HepG2 (cell line): ENCODE data around the gene TBX6. TPM values are rescaled to one million over a fixed set of nuclear protein-coding genes. Genes with fewer than 3 reads are reported as not detected.

ENCODE experiments used
- ELF3 ChIP-seq: IDR thresholded peaks from 2 replicates; pipeline ENCODE4 v1.6.1; 2016; ENCODE audit warnings: missing genetic modification reagents, missing compliant biosample characterization
- FOXM1 ChIP-seq: sonication (generic); formaldehyde crosslinking; IDR thresholded peaks from 2 replicates; pipeline ENCODE4 v1.5.0; 2020; ENCODE audit warnings: missing genetic modification reagents
- FOXO1 ChIP-seq: sonication (generic); formaldehyde crosslinking; IDR thresholded peaks from 2 replicates; pipeline ENCODE4 v1.4.0; 2020; ENCODE audit warnings: missing genetic modification reagents
- GPN1 ChIP-seq: sonication (generic); formaldehyde crosslinking; IDR thresholded peaks from 2 replicates; pipeline ENCODE4 v1.5.1; 2020; ENCODE audit warnings: missing genetic modification reagents, borderline replicate concordance
- NR2C2 ChIP-seq: sonication (generic); formaldehyde crosslinking; IDR thresholded peaks from 2 replicates; pipeline ENCODE4 v1.4.0; 2020; ENCODE audit warnings: missing genetic modification reagents, mild to moderate bottlenecking, moderate library complexity, borderline replicate concordance
- POGZ ChIP-seq: sonication (generic); formaldehyde crosslinking; IDR thresholded peaks from 2 replicates; pipeline ENCODE4 v1.4.0; 2020; ENCODE audit warnings: mild to moderate bottlenecking, missing genetic modification reagents
- PRMT3 ChIP-seq: sonication (generic); formaldehyde crosslinking; IDR thresholded peaks from 2 replicates; pipeline ENCODE4 v1.8.1; 2022; ENCODE audit warnings: low read depth, mild to moderate bottlenecking, moderate library complexity, missing genetic modification reagents, borderline replicate concordance
- RBAK ChIP-seq: sonication (generic); formaldehyde crosslinking; IDR thresholded peaks from 2 replicates; pipeline ENCODE4 v1.5.1; 2020; ENCODE audit warnings: mild to moderate bottlenecking, missing genetic modification reagents
- RNF2 ChIP-seq: fragments of 450-650 bp; conservative IDR thresholded peaks from 2 replicates; pipeline ENCODE4 v1.6.1; 2016; ENCODE audit warnings: low read depth
- SMAD3 ChIP-seq: sonication (generic); formaldehyde crosslinking; IDR thresholded peaks from 2 replicates; pipeline ENCODE4 v1.4.0; 2020; ENCODE audit warnings: missing genetic modification reagents
- TEAD3 ChIP-seq: optimal IDR thresholded peaks from 2 replicates; pipeline ENCODE3; 2016; ENCODE audit warnings: borderline replicate concordance
- ZBTB8A ChIP-seq: sonication (generic); formaldehyde crosslinking; IDR thresholded peaks from 2 replicates; pipeline ENCODE4 v1.4.0; 2020; ENCODE audit warnings: mild to moderate bottlenecking, low read depth, missing genetic modification reagents, borderline replicate concordance
- ZNF326 ChIP-seq: sonication (generic); formaldehyde crosslinking; IDR thresholded peaks from 2 replicates; pipeline ENCODE4 v1.4.0; 2020; ENCODE audit warnings: missing genetic modification reagents, borderline replicate concordance
- ZNF33B ChIP-seq: sonication (generic); formaldehyde crosslinking; IDR thresholded peaks from 2 replicates; pipeline ENCODE4 v1.5.1; 2020; ENCODE audit warnings: mild to moderate bottlenecking, missing genetic modification reagents
- ZNF570 ChIP-seq: sonication (generic); formaldehyde crosslinking; IDR thresholded peaks from 2 replicates; pipeline ENCODE4 v1.4.0; 2020; ENCODE audit warnings: mild to moderate bottlenecking, missing genetic modification reagents, borderline replicate concordance
- ZSCAN12 ChIP-seq: sonication (generic); formaldehyde crosslinking; IDR thresholded peaks from 2 replicates; pipeline ENCODE4 v1.9.0; 2021; ENCODE audit warnings: mild to moderate bottlenecking, missing genetic modification reagents
- polyA plus RNA-seq, 8 experiments: library from polyadenylated mRNA; depleted of rRNA in 3 of 8; stranded (reverse) in 7 of 8; unstranded in 1 of 8; fragments of >200 nt; fragmentation: Illumina TruSeq in 4 of 8; extraction: Trizol in 4 of 8; gene quantifications; 2 replicates each; pipeline versions ENCODE4 v1.2.1 to v1.2.3, GENCODE V29; 2011 to 2016; ENCODE audit warnings: low read depth in 4 of 8, missing spikeins in 1 of 8, mixed read lengths in 1 of 8; ENCODE audit not compliant: insufficient read depth in 1 of 8
- total RNA-seq, 5 experiments: library from RNA; depleted of rRNA; stranded (reverse); fragments of >200 nt; fragmentation: Illumina TruSeq; extraction: Trizol; gene quantifications; 2 replicates each; pipeline ENCODE4 v1.2.3, GENCODE V29; 2016; ENCODE audit warnings: low read depth in 1 of 5
- TF ChIP-seq, protein P1 (sequence below): sonication (generic); formaldehyde crosslinking; IDR thresholded peaks from 2 replicates; pipeline ENCODE4 v1.4.0; 2020; ENCODE audit warnings: missing genetic modification reagents
- TF ChIP-seq, protein P2 (sequence below): sonication (generic); formaldehyde crosslinking; IDR thresholded peaks from 2 replicates; pipeline ENCODE4 v1.4.0; 2020; ENCODE audit warnings: missing genetic modification reagents, borderline replicate concordance
- TF ChIP-seq, protein P3 (sequence below): sonication (generic); formaldehyde crosslinking; IDR thresholded peaks from 2 replicates; pipeline ENCODE4 v1.5.0; 2020; ENCODE audit warnings: missing genetic modification reagents
- TF ChIP-seq, protein P4 (sequence below): IDR thresholded peaks from 2 replicates; pipeline ENCODE4 v1.6.1; 2018; ENCODE audit warnings: missing genetic modification reagents

Gene TBX6
- total and polyA plus RNA-seq, 2 of the 13 experiments (the other 11 are each of a cell fraction or from before 2014, with no cell fraction given), result 0.24 to 0.42 TPM

DNA sequence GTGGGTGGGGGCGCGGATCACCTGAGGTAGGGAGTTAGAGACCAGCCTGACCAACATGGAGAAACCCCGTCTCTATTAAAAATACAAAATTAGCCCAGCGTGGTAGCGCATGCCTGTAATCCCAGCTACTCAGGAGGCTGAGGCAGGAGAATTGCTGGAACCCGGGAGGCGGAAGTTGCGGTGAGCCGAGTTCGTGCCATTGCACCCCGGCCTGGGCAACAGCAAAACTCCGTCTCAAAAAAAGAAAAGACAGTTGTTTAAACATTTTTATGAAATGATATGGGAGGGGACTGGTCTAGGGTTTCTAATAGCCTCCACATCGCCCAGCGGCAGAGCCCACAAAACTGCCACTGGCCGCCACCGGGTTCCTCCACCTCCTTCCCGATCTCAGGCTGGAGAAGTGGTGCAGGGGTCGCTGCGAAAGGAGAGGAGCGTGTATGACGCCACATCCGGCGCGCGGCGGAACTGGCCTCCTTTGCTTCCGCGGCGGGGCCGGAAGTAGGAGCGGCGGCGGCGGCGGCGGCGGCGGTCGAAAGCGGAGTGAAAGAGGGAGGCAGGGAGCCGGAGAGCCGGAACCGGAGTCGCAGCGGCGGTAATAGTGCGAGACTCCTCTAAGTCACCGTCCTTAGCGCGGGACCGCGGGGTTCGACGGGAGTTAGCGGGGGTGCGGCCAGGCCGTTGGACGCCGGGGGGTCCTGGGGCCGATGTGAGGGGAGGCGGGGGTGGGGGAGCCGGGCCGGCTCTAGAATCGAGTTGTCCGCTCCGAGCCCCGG is 16.0 kb downstream of the TBX6 start, which contains the start of gene PPP4C (continued):
- TF ChIP-seq TEAD3 (CRISPR knock-in tag) (peak; percentile 21), NR2C2 (peak; percentile 78), ZNF33B (CRISPR knock-in tag) (no peak), ZSCAN12 (CRISPR knock-in tag) (no peak), SMAD3 (CRISPR knock-in tag) (peak; percentile 73; the same call in 1 of the 2 replicates), RBAK (CRISPR knock-in tag) (0 out of 2 replicates have a peak, but pooled peaks have one; percentile 64), PRMT3 (CRISPR knock-in tag) (no peak), ZNF570 (CRISPR knock-in tag) (no peak), FOXO1 (CRISPR knock-in tag) (no peak), ZBTB8A (CRISPR knock-in tag) (no peak), GPN1 (CRISPR knock-in tag) (no peak), RNF2 (no peak), POGZ (CRISPR knock-in tag) (no peak), FOXM1 (no peak), ELF3 (peak; percentile 87), ZNF326 (no peak)
- TF ChIP-seq, protein P1, sequence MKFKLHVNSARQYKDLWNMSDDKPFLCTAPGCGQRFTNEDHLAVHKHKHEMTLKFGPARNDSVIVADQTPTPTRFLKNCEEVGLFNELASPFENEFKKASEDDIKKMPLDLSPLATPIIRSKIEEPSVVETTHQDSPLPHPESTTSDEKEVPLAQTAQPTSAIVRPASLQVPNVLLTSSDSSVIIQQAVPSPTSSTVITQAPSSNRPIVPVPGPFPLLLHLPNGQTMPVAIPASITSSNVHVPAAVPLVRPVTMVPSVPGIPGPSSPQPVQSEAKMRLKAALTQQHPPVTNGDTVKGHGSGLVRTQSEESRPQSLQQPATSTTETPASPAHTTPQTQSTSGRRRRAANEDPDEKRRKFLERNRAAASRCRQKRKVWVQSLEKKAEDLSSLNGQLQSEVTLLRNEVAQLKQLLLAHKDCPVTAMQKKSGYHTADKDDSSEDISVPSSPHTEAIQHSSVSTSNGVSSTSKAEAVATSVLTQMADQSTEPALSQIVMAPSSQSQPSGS (CRISPR knock-in tag), result no peak; the same call in 1 of the 2 replicates
- TF ChIP-seq, protein P2, sequence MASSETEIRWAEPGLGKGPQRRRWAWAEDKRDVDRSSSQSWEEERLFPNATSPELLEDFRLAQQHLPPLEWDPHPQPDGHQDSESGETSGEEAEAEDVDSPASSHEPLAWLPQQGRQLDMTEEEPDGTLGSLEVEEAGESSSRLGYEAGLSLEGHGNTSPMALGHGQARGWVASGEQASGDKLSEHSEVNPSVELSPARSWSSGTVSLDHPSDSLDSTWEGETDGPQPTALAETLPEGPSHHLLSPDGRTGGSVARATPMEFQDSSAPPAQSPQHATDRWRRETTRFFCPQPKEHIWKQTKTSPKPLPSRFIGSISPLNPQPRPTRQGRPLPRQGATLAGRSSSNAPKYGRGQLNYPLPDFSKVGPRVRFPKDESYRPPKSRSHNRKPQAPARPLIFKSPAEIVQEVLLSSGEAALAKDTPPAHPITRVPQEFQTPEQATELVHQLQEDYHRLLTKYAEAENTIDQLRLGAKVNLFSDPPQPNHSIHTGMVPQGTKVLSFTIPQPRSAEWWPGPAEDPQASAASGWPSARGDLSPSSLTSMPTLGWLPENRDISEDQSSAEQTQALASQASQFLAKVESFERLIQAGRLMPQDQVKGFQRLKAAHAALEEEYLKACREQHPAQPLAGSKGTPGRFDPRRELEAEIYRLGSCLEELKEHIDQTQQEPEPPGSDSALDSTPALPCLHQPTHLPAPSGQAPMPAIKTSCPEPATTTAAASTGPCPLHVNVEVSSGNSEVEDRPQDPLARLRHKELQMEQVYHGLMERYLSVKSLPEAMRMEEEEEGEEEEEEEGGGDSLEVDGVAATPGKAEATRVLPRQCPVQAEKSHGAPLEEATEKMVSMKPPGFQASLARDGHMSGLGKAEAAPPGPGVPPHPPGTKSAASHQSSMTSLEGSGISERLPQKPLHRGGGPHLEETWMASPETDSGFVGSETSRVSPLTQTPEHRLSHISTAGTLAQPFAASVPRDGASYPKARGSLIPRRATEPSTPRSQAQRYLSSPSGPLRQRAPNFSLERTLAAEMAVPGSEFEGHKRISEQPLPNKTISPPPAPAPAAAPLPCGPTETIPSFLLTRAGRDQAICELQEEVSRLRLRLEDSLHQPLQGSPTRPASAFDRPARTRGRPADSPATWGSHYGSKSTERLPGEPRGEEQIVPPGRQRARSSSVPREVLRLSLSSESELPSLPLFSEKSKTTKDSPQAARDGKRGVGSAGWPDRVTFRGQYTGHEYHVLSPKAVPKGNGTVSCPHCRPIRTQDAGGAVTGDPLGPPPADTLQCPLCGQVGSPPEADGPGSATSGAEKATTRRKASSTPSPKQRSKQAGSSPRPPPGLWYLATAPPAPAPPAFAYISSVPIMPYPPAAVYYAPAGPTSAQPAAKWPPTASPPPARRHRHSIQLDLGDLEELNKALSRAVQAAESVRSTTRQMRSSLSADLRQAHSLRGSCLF (CRISPR knock-in tag), result no peak
- TF ChIP-seq, protein P3, sequence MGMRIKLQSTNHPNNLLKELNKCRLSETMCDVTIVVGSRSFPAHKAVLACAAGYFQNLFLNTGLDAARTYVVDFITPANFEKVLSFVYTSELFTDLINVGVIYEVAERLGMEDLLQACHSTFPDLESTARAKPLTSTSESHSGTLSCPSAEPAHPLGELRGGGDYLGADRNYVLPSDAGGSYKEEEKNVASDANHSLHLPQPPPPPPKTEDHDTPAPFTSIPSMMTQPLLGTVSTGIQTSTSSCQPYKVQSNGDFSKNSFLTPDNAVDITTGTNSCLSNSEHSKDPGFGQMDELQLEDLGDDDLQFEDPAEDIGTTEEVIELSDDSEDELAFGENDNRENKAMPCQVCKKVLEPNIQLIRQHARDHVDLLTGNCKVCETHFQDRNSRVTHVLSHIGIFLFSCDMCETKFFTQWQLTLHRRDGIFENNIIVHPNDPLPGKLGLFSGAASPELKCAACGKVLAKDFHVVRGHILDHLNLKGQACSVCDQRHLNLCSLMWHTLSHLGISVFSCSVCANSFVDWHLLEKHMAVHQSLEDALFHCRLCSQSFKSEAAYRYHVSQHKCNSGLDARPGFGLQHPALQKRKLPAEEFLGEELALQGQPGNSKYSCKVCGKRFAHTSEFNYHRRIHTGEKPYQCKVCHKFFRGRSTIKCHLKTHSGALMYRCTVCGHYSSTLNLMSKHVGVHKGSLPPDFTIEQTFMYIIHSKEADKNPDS, result no peak
- TF ChIP-seq, protein P4, sequence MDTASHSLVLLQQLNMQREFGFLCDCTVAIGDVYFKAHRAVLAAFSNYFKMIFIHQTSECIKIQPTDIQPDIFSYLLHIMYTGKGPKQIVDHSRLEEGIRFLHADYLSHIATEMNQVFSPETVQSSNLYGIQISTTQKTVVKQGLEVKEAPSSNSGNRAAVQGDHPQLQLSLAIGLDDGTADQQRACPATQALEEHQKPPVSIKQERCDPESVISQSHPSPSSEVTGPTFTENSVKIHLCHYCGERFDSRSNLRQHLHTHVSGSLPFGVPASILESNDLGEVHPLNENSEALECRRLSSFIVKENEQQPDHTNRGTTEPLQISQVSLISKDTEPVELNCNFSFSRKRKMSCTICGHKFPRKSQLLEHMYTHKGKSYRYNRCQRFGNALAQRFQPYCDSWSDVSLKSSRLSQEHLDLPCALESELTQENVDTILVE (CRISPR knock-in tag), result no peak; the same call in 1 of the 2 replicates
